PC-9 (cell line): ENCODE data around the gene MAMLD1. TPM values are rescaled to one million over a fixed set of nuclear protein-coding genes. Genes with fewer than 3 reads are reported as not detected.

ENCODE experiments used
- BruUV-seq: library from RNA; stranded (reverse); fragments of 400-500 nt; replicated peaks from 2 replicates; lab custom pipeline; 2021; lab: Mats Ljungman, UMichigan
- CTCF ChIA-PET: fragments of 300-600 bp; sonication (Branson Sonifier 250); formaldehyde crosslinking; loops from one replicate; lab custom pipeline; 2022; ENCODE audit warnings: antibody characterized with exemption; lab: Charles Lee
- POLR2A ChIA-PET: fragments of 300-600 bp; sonication (Branson Sonifier 250); formaldehyde crosslinking; loops from one replicate; lab custom pipeline; 2022; ENCODE audit warnings: antibody characterized with exemption; ENCODE audit not compliant: unreplicated experiment; lab: Charles Lee
- DNase-seq, 2 experiments: peaks; one replicate each; pipeline versions ENCODE4 v3.0.0 to v3.0.0-alpha.2; 2015 to 2022; ENCODE audit warnings: mixed read lengths in 1 of 2
- H2AFZ ChIP-seq: fragments of 200-600 bp; sonication (generic); 2 replicates; pipeline ENCODE4 v1.8.1; 2017; ENCODE audit warnings: antibody characterized with exemption
- H3F3A ChIP-seq: fragments of 200-600 bp; sonication (generic); 2 replicates; pipeline ENCODE4 v1.8.1; 2017; ENCODE audit warnings: antibody characterized with exemption, mild to moderate bottlenecking, low read depth; ENCODE audit not compliant: insufficient read depth
- H3K27ac ChIP-seq: fragments of 200-600 bp; sonication (generic); 2 replicates; pipeline ENCODE4 v1.6.1; 2016; ENCODE audit warnings: mixed run types
- H3K27me3 ChIP-seq: fragments of 200-600 bp; sonication (generic); 2 replicates; pipeline ENCODE4 v1.6.1; 2016; ENCODE audit warnings: low read depth, mixed run types; ENCODE audit not compliant: insufficient read depth
- H3K36me3 ChIP-seq: fragments of 200-600 bp; sonication (generic); 2 replicates; pipeline ENCODE4 v1.6.1; 2016; ENCODE audit warnings: low read depth, mixed run types
- H3K4me1 ChIP-seq: fragments of 200-600 bp; sonication (generic); replicated peaks from 2 replicates; pipeline ENCODE4 v1.6.1; 2016; ENCODE audit warnings: mixed run types; ENCODE audit not compliant: insufficient read depth
- H3K4me2 ChIP-seq: fragments of 200-600 bp; sonication (generic); 2 replicates; pipeline ENCODE4 v1.6.1; 2017; ENCODE audit warnings: mixed run types
- H3K4me3 ChIP-seq: fragments of 200-600 bp; sonication (generic); 2 replicates; pipeline ENCODE4 v1.6.1; 2016; ENCODE audit warnings: mixed run types
- H3K79me2 ChIP-seq: fragments of 200-600 bp; sonication (generic); 2 replicates; pipeline ENCODE4 v1.6.1; 2017; ENCODE audit warnings: low read depth, mixed run types
- H3K9me2 ChIP-seq: fragments of 200-600 bp; sonication (generic); 2 replicates; pipeline ENCODE4 v1.8.1; 2017; ENCODE audit warnings: mild to moderate bottlenecking; ENCODE audit not compliant: insufficient read depth
- H3K9me3 ChIP-seq: fragments of 200-600 bp; sonication (generic); 2 replicates; pipeline ENCODE4 v1.8.1; 2016; ENCODE audit warnings: low read depth; ENCODE audit not compliant: insufficient read depth
- H4K20me1 ChIP-seq: fragments of 200-600 bp; sonication (generic); 2 replicates; pipeline ENCODE4 v1.8.1; 2017; ENCODE audit not compliant: insufficient read depth
- CTCF ChIP-seq: fragments of 200-600 bp; sonication (generic); conservative IDR thresholded peaks from 2 replicates; pipeline ENCODE4 v1.6.1; 2017; ENCODE audit warnings: mixed run types, antibody characterized with exemption, mild to moderate bottlenecking, moderate library complexity
- EZH2 ChIP-seq: fragments of 200-600 bp; sonication (generic); IDR thresholded peaks from 2 replicates; pipeline ENCODE4 v1.8.0; 2017; ENCODE audit warnings: antibody characterized with exemption, low read depth
- intact Hi-C: fragments of 100-400 bp; cut with micrococcal nuclease; formaldehyde crosslinking; loops from one replicate; pipeline ENCODE4 v1.10.0; 2022; ENCODE audit not compliant: unreplicated experiment
- total RNA-seq: library from RNA; stranded (reverse); gene quantifications from 2 replicates; pipeline ENCODE4 v1.2.3, GENCODE V29; 2021

The MAMLD1 gene
- total RNA-seq, 1 experiment from 2014 or later, result 2.5 TPM

GRCh38 chrX:150416469-150416868 lies 53.4 kb downstream of the MAMLD1 start:
- Histone ChIP-seq H3K36me3 (no peaks in the 10 kb centered on the region), H3K27ac (no peak overlapping the region), H3K4me3 (no peak overlapping the region), H3K9me3 (no peaks in the 10 kb centered on the region), H4K20me1 (no peaks in the 10 kb centered on the region), H3K9me2 (no peaks in the 10 kb centered on the region), H3F3A (no peaks in the 10 kb centered on the region), H3K27me3 (no peaks in the 10 kb centered on the region), H3K79me2 (no peaks in the 10 kb centered on the region), H2AFZ (no peak overlapping the region), H3K4me1 (no peaks in the 10 kb centered on the region), H3K4me2 (no peak overlapping the region)
- no TSS peak for BruUV-seq
- no peak for DNase-seq
- POLR2A ChIA-PET, result no interaction called here
- intact Hi-C loops, result no loop called here
- TF ChIP-seq CTCF (no peak), EZH2 (no peak)
- CTCF ChIA-PET, result no interaction called here

GRCh38 chrX:150421816-150422215 lies 58.7 kb downstream of the MAMLD1 start:
- Histone ChIP-seq H3K9me3 (no peaks in the 10 kb centered on the region), H3K27me3 (no peaks in the 10 kb centered on the region), H3K27ac (no peak overlapping the region), H3K79me2 (no peaks in the 10 kb centered on the region), H4K20me1 (no peaks in the 10 kb centered on the region), H3F3A (no peaks in the 10 kb centered on the region), H3K4me1 (no peaks in the 10 kb centered on the region), H2AFZ (no peak overlapping the region), H3K36me3 (no peaks in the 10 kb centered on the region), H3K4me2 (no peak overlapping the region), H3K4me3 (no peak overlapping the region), H3K9me2 (no peaks in the 10 kb centered on the region)
- TF ChIP-seq EZH2, result no peak
- no peak for TF ChIP-seq CTCF
- CTCF ChIA-PET, result no interaction called here
- no peak for DNase-seq
- intact Hi-C loops, result no loop called here
- POLR2A ChIA-PET, result no interaction called here
- no TSS peak for BruUV-seq

- Histone ChIP-seq H3K9me3 (no peaks in the 10 kb centered on the region; the same call in 1 of the 2 replicates), H4K20me1 (no peaks in the 10 kb centered on the region), H3K4me3 (no peak overlapping the region), H3F3A (0 out of 2 replicates have a peak, but pooled peaks cover 7% of the 10 kb centered on the region), H3K4me2 (no peak overlapping the region), H3K27me3 (no peaks in the 10 kb centered on the region), H3K9me2 (peaks cover 8% of the 10 kb centered on the region; the same call in 1 of the 2 replicates), H3K4me1 (peaks cover 4% of the 10 kb centered on the region), H3K79me2 (no peaks in the 10 kb centered on the region), H2AFZ (no peak overlapping the region), H3K27ac (peak overlapping the region; percentile 52; the same call in 1 of the 2 replicates), H3K36me3 (no peaks in the 10 kb centered on the region)
- BruUV-seq, result no TSS peak
- TF ChIP-seq EZH2 (no peak), CTCF (no peak)
- intact Hi-C loops, result no loop called here
- ChIA-PET CTCF (no interaction called here), POLR2A (no interaction called here)
- peak in 1 of 2 experiments; percentile 67 for DNase-seq
Observed at GRCh38 chrX:150429594-150429993, 66.5 kb downstream of the MAMLD1 start.
